ENCODE measurements around the gene TLR1.
"Not testable (repeated sequence)": the region's sequence is repeated elsewhere in the genome, so short reads cannot be mapped to it uniquely, and the experiment has no call there.

The TLR1 gene

GRCh38 chr4:38806251-38806650 is 1.7 kb upstream of the TLR1 start:
- DNase-seq (ENCODE audit: low read depth), result not testable (repeated sequence)

- DNase-seq (ENCODE audit: low read depth), result peak; percentile 10
Measured at GRCh38 chr4:38805530-38806145, 1.0 kb upstream of the TLR1 start.

DNA sequence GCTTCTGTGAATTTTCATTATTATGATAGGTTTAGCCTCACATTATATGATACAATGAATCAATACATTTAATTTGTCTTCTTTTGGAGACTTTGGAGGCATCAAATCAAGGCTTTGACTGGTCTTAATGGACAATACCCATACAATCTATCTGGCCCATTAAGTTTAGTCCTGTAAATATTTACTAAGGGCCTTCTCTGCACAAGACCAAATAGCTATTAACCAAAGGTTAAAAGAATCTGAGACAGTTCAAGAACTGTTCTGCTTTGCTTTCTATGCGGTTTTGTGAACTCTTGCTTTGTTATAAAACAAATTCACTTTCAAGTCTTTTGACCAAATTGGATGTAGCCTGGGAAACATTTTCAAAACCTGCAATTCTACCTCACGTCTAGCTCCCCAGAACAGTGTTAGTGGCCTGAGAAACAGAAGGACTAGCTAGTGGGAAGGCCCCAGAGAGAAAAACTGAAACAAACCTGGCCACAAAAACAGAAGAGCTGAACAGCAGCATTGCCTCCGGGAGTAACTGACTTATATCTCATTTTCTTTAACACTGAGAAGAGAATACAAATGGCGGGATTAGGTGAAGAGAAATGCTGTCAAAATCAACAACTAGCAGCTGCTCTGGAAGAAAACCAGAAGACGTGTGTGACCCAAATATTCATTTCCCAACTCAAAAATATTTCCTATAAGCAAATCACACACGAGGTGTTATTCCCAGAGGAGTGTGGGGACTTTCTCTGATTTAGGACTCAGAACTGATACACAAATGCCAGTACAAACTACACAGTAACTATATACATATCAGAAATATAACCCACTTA is 548 bp downstream of the TLR1 start:
- no peak for DNase-seq (ENCODE audit: low read depth)

DNA sequence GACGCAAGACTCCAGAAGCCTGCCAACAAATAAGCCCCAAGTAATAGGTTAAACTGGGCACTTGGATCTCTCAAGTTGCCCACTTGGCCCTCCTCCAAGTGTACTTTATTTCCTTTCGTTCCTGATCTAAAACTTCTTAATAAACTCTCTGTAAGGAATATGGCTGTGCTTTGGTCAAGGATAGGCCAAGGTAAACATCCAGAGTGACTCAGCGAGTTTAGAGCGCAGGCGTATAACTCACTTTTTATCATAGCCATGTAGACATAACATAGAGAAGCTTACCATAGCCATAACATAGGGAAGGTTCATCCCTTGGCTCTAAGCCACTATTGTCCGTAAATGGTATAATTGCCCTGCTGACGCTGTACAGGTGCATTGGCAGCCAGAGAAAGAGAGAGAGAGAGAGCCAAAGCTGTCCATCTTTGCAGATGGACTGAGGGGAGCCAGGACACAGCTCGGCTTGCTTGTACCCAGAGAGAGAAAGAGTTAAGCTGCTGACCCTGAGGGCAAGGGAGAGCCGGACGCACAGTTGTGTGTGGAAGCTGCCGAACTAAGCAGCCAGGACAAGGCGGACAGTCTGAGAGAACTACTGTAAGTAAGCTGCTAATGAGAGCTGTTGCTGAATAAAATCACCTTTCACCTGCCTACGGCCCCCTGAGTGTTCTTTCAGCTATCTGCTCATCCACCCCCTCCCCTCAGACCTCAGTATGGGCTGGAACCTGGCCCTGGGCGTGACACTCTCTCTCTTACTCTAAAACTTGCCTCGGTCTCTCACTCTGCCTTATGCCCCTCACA is 1.8 kb downstream of the TLR1 start:
- no peak for DNase-seq (ENCODE audit: low read depth)

- peak; percentile 26 for DNase-seq (ENCODE audit: low read depth)
Measured at GRCh38 chr4:38800961-38801450, 3.6 kb downstream of the TLR1 start.

- DNase-seq (ENCODE audit: low read depth), result no peak
Measured at GRCh38 chr4:38800366-38800765, 4.2 kb downstream of the TLR1 start.

- no peak for DNase-seq (ENCODE audit: low read depth)
Measured at GRCh38 chr4:38795087-38795486, 9.5 kb downstream of the TLR1 start.

DNA sequence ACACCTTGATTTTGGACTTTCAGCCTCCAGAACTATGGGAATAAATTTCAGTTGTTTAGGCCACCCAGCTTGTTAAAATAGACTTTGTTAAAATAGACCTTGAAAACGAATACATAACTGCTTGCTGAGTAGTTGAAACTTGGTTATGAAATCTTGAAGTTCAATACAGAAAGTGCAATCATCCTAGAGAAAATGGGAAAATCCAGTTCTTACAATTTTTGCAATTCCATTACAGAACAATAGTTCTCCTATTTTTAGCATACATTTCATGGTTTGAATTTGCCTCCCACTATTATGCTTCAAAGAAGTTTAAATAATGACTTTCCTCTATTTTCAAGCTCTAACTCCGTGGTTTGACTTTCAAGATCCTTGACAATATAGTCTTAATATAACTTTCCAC is 10.5 kb downstream of the TLR1 start:
- no peak for DNase-seq (ENCODE audit: low read depth)

- no peak for DNase-seq (ENCODE audit: low read depth)
Measured at GRCh38 chr4:38791010-38791409, 13.6 kb downstream of the TLR1 start.

GRCh38 chr4:38788317-38788716 is 16.3 kb downstream of the TLR1 start:
- peak; percentile 21 for DNase-seq (ENCODE audit: low read depth)

DNA sequence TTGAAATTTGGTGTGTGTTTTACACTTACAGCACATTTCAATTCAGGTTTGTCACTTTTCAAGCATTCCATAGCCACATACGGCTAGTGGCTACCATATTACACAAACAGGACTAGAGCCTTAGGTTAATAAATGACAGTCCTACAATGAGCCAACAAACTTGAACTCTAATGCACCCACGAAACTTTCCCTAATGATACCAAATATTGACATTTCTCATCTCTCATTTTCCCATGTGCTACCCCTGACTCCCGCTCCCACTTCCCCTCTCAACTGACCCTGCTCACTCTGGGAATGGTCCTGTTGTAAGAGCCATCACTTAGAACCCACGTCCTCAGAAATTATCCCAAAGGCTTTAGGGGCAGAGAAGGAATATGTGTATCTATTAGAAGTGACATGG is 16.9 kb downstream of the TLR1 start:
- DNase-seq (ENCODE audit: low read depth), result no peak

DNA sequence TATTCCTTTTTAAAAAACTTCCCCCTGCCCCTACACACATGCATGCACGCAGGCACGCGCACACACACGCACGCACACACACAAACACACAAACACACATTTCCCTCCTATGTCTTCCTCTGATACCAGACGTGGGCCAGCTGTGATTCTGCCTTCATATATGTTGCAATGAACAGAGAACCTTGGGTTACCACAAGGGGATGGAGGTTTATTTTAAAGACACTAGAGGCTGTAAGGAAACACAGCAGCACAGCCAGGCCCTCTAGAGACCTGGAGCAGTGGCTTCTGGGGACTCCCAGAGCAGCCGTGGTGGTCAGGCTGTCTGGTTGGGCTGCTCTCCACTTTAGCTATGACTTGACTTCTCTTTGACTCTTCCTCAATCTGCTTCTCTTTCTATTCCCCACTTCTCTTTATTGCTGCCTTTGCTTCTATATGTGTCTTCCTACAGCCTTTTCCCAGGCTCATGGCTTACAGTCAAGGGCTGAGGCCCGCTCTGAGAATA is 18.6 kb downstream of the TLR1 start:
- DNase-seq (ENCODE audit: low read depth), result no peak

GRCh38 chr4:38785041-38785790 is 19.4 kb downstream of the TLR1 start:
- no peak for DNase-seq (ENCODE audit: low read depth)

- no peak for DNase-seq (ENCODE audit: low read depth)
Measured at GRCh38 chr4:38784141-38784540, 20.4 kb downstream of the TLR1 start.

DNA sequence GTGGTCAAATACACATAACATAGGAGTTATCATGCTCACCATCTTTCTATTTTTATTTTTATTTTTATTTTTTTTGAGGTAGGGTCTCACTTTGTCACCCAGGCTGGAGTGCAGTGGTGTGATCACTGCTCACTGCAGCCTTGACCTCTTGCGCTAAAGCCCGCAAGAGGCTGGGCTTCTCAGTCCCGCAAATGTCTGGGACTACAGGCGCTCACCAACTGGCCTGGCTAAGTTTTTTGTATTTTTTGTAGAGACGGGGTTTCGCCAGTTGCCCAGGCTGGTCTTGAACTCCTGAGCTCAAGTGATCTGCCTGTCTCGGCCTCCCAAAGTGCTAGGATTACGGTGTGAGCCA is 21.5 kb downstream of the TLR1 start:
- DNase-seq (ENCODE audit: low read depth), result no peak

DNA sequence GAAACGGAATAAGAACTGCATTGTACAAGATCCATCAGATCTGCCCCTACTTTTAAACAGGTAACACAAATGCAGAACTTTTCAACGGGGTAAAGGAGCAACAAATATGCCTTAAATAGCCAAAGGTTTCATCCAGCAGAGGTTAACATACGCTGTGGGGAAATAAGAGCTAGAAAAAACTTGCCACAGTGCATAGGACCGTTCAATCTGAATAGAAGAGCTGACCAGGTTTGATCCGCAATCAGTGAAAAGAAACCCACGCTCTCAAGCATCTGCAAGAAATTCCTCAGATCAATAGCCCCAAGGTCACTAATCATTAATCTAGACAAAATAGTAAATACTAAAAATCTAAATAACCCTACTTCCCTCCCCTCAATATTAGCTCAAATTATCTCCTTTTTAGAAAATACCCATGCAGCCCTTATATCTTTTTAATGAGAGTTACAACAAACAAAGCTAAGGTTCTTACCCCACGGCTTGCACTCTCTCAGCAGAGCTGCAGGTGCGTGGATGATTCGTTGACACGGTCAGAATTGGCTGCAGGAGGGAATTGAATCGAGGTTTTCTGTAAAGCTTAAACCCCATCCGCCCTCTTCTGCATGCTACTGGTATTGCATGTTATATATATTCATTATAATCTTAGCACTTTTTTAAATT is 22.0 kb downstream of the TLR1 start, which contains the start of gene TLR10:
Gene TLR10 (minus strand): TSS at position 539 of the 657 bp plus-strand sequence. CDS start 7,400 bp downstream, outside the sequence.
- DNase-seq (ENCODE audit: low read depth), result peak; percentile 54

DNA sequence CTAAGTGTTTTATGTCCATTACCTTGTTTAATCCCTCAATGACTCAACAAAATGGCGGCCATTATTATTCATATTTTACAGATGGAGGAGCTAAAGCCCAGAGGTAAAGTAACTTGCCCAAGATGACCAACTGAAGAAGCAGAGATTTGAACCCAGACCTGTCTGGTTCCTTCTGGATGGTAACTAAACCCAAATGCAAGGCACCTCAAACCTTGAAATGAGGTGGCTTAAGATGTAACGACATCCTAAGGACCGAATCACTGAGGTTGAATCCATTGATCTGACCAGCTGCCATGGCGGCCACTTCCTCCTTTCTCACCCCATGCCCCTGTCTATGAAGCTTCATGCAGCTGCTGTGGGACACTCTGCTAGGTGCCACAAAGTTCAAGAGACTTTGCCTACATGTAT is 22.7 kb downstream of the TLR1 start:
- DNase-seq (ENCODE audit: low read depth), result no peak

GRCh38 chr4:38780833-38781484 is 23.6 kb downstream of the TLR1 start:
- no peak for DNase-seq (ENCODE audit: low read depth)

GRCh38 chr4:38779790-38780189 is 24.8 kb downstream of the TLR1 start:
- no peak for DNase-seq (ENCODE audit: low read depth)

- not testable (repeated sequence) for DNase-seq (ENCODE audit: low read depth)
Measured at GRCh38 chr4:38777925-38778324, 26.7 kb downstream of the TLR1 start.

GRCh38 chr4:38775326-38775725 is 29.3 kb downstream of the TLR1 start:
- DNase-seq (ENCODE audit: low read depth), result no peak
